Measurements from ENCODE around the gene ROR1. TPM values are rescaled to one million over a fixed set of nuclear protein-coding genes. Genes with fewer than 3 reads are reported as not detected.

The ROR1 gene
- polyA plus RNA-seq, 1 experiment: 7.1 TPM

GRCh38 chr1:64200064-64200463 lies 426.2 kb downstream of the ROR1 start:
- Histone ChIP-seq H3K27me3 (ENCODE audit: control insufficient read depth, insufficient read depth, low read length) (no peaks in the 10 kb centered on the region), H3K4me3 (ENCODE audit: low read depth, low read length) (no peak overlapping the region), H3K9me3 (ENCODE audit: control insufficient read depth, insufficient read depth, low read length) (peaks cover 3% of the 10 kb centered on the region; the same call in 1 of the 2 replicates), H3K27ac (ENCODE audit: low read depth, low read length) (no peak overlapping the region)
- TF ChIP-seq CTCF (IDR thresholded peaks at IDR 0.05; ENCODE audit: low read depth, low read length): no peak
- ChIA-PET POLR2A (no interaction called here), CTCF (no interaction called here)
- DNase-seq (ENCODE audit: low read depth, low spot score): no peak

- no peak for TF ChIP-seq CTCF (IDR thresholded peaks at IDR 0.05; ENCODE audit: low read depth, low read length)
- POLR2A ChIA-PET: no interaction called here
- CTCF ChIA-PET: no interaction called here
- no peak for DNase-seq (ENCODE audit: low read depth, low spot score)
- peaks cover 3% of the 10 kb centered on the region; the same call in 1 of the 2 replicates for H3K9me3 ChIP-seq (ENCODE audit: control insufficient read depth, insufficient read depth, low read length)
- no peak within 1 kb of the TSS for H3K4me3 ChIP-seq (ENCODE audit: low read depth, low read length)
- H3K27me3 ChIP-seq (ENCODE audit: control insufficient read depth, insufficient read depth, low read length): no peaks in the 10 kb centered on the region
- no peak within 1 kb of the TSS for H3K27ac ChIP-seq (ENCODE audit: low read depth, low read length)
Observed at GRCh38 chr1:64203420-64203819, 429.6 kb downstream of the ROR1 start, which contains the start of gene UBE2U. TSS of gene UBE2U (plus strand) at chr1:64203623. CDS start at chr1:64204051, 428 bp downstream.

GRCh38 chr1:64209221-64209620 lies 435.4 kb downstream of the ROR1 start:
- ChIA-PET CTCF (interaction anchor here (0.6 kb wide), 1 partner anchor 38 kb away, joined by 4 read pairs; no protein-coding TSS in a partner anchor), POLR2A (no interaction called here)
- H3K27ac ChIP-seq (ENCODE audit: low read depth, low read length): no peak overlapping the region
- no peaks in the 10 kb centered on the region for H3K27me3 ChIP-seq (ENCODE audit: control insufficient read depth, insufficient read depth, low read length)
- no peak for TF ChIP-seq CTCF (IDR thresholded peaks at IDR 0.05; ENCODE audit: low read depth, low read length)
- no peaks in the 10 kb centered on the region for H3K9me3 ChIP-seq (ENCODE audit: control insufficient read depth, insufficient read depth, low read length)
- H3K4me3 ChIP-seq (ENCODE audit: low read depth, low read length): no peak overlapping the region
- DNase-seq (ENCODE audit: low read depth, low spot score): no peak

DNA sequence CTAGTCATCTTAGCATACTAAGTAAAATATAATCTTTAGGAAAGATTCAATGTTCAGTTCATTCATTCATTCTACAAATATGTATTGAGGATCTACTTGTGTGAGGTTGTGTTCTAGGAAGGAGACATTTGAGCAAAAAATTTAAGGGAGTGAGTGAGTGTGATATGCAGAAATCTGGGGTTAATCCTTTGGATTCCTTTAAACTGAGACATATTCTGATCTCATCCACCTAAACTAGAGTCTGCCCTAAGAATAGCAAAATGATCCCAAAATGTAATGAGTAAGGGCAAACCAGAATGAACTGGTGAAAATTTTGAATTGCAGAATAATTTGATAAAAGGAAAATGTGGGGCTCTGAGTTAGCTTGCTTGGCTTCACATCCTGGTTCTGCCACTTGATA lies 438.2 kb downstream of the ROR1 start:
- CTCF ChIA-PET: interaction anchor here (2.2 kb wide), 1 partner anchor 35 kb away, joined by 5 read pairs; no protein-coding TSS in a partner anchor
- H3K27me3 ChIP-seq (ENCODE audit: control insufficient read depth, insufficient read depth, low read length): no peaks in the 10 kb centered on the region
- H3K9me3 ChIP-seq (ENCODE audit: control insufficient read depth, insufficient read depth, low read length): no peaks in the 10 kb centered on the region
- no peak overlapping the region for H3K4me3 ChIP-seq (ENCODE audit: low read depth, low read length)
- no peak for TF ChIP-seq CTCF (IDR thresholded peaks at IDR 0.05; ENCODE audit: low read depth, low read length)
- H3K27ac ChIP-seq (ENCODE audit: low read depth, low read length): no peak overlapping the region
- peak; percentile 21 for DNase-seq (ENCODE audit: low read depth, low spot score)
- POLR2A ChIA-PET: no interaction called here

DNA sequence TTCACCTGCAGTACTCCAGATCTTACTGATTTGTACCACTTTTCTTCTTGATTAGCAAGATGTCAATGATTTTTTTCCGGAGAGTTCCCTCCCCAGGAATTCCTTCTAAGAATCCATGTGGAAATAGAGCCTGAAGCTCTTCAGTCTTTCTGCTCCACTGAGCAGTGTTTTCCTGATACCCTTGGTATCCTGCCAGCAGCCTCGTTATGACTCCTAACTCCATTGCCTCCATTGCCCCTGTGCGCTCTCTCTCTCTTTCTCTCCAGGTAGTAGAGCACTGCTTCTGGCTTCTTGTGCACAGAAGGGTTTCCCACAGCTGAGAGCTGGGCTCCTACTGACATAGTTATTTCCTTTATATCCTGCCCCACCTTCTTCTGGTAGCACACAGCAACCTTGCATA lies 441.8 kb downstream of the ROR1 start:
- no peak for DNase-seq (ENCODE audit: low read depth, low spot score)
- Histone ChIP-seq H3K4me3 (ENCODE audit: low read depth, low read length) (no peak overlapping the region), H3K9me3 (ENCODE audit: control insufficient read depth, insufficient read depth, low read length) (no peaks in the 10 kb centered on the region), H3K27me3 (ENCODE audit: control insufficient read depth, insufficient read depth, low read length) (no peaks in the 10 kb centered on the region), H3K27ac (ENCODE audit: low read depth, low read length) (no peak overlapping the region)
- ChIA-PET CTCF (no interaction called here), POLR2A (no interaction called here)
- no peak for TF ChIP-seq CTCF (IDR thresholded peaks at IDR 0.05; ENCODE audit: low read depth, low read length)
